H1 (cell line): ENCODE data around the gene WDFY4. TPM values are rescaled to one million over a fixed set of nuclear protein-coding genes. Genes with fewer than 3 reads are reported as not detected.

Source experiments
- CBX8 ChIP-seq: fragments of 300-800, 300-1000 bp; sonication (generic); IDR thresholded peaks from 2 replicates; pipeline ENCODE4 v1.7.1; 2016; ENCODE audit warnings: low read depth, low read length, borderline replicate concordance
- SAP30 ChIP-seq: fragments of 300-600 bp; sonication (generic); IDR thresholded peaks from 2 replicates; pipeline ENCODE4 v1.7.1; 2012; ENCODE audit warnings: low read length, moderate library complexity, mild to moderate bottlenecking, inconsistent platforms; ENCODE audit not compliant: insufficient read depth, insufficient replicate concordance
- polyA plus RNA-seq, 7 experiments: library from polyadenylated mRNA; depleted of rRNA in 3 of 7; stranded (reverse) in 5 of 7; unstranded in 2 of 7; fragments of >200 nt in 5 of 7; fragments of 200-250 nt in 2 of 7; gene quantifications; 1 replicate in 5 of 7; 2 replicates in 1 of 7; 4 replicates in 1 of 7; pipeline versions ENCODE4 v1.2.1 to v1.2.3, GENCODE V29; 2011 to 2013; ENCODE audit warnings: missing spikeins in 2 of 7, mixed read lengths in 2 of 7
- total RNA-seq: library from RNA; stranded (reverse); fragmentation: NEBNext Ultra II Directional; extraction: Animal tissue kit (Norgen Biotek cat#: 25700); gene quantifications from 2 replicates; pipeline ENCODE4 v1.2.1, GENCODE V29; 2021
- TF ChIP-seq, protein P1 (sequence below), 3 experiments: IDR thresholded peaks; 1 replicate in 2 of 3; 2 replicates in 1 of 3; pipeline versions ENCODE4 v1.5.1 to v1.6.1; 2011; ENCODE audit warnings: low read length in 3 of 3, mild to moderate bottlenecking in 3 of 3, inconsistent platforms in 2 of 3, low read depth in 1 of 3, moderate library complexity in 1 of 3; ENCODE audit not compliant: insufficient read depth in 1 of 3; ENCODE audit errors: control extremely low read depth in 1 of 3

Gene WDFY4
- total and polyA plus RNA-seq, 2 of the 8 experiments (the other 6 are each of a cell fraction or from before 2014, with no cell fraction given): not detected

DNA sequence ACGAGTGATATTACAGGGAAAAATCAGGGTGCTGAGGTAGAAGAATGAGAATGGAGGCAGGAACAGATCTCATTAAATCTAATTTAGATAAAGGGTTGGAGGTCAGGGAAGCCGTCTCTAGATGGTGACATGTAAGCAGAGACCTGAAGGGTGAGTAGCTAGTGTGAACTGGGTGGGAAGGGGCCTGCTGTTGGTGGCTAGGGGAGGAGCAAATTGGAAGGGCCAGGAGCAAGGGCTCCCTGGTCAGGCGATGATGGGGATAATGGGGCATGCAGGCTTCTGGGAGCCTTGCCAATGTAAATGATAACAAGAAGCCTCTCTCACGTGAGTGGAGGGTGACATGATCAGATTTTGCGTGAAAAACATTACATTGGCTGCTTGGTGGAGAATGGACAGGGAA lies 76.3 kb downstream of the WDFY4 start (continued):
- TF ChIP-seq, protein P1, sequence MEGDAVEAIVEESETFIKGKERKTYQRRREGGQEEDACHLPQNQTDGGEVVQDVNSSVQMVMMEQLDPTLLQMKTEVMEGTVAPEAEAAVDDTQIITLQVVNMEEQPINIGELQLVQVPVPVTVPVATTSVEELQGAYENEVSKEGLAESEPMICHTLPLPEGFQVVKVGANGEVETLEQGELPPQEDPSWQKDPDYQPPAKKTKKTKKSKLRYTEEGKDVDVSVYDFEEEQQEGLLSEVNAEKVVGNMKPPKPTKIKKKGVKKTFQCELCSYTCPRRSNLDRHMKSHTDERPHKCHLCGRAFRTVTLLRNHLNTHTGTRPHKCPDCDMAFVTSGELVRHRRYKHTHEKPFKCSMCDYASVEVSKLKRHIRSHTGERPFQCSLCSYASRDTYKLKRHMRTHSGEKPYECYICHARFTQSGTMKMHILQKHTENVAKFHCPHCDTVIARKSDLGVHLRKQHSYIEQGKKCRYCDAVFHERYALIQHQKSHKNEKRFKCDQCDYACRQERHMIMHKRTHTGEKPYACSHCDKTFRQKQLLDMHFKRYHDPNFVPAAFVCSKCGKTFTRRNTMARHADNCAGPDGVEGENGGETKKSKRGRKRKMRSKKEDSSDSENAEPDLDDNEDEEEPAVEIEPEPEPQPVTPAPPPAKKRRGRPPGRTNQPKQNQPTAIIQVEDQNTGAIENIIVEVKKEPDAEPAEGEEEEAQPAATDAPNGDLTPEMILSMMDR (IDR thresholded peaks at IDR 0.05; ENCODE audit: control extremely low read depth in 1 of 3, insufficient read depth in 1 of 3, low read depth in 1 of 3, low read length in 3 of 3): no peak
- TF ChIP-seq CBX8 (no peak), SAP30 (no peak)
- TF ChIP-seq, all 59 proteins: peak for 0
